PC-9 (cell line): ENCODE results near the gene SYNE1.

Source experiments
- EZH2 ChIP-seq: fragments of 200-600 bp; sonication (generic); IDR thresholded peaks from 2 replicates; pipeline ENCODE4 v1.8.0; 2017; ENCODE audit warnings: antibody characterized with exemption, low read depth
- TF ChIP-seq, protein P1 (sequence below): fragments of 200-600 bp; sonication (generic); conservative IDR thresholded peaks from 2 replicates; pipeline ENCODE4 v1.6.1; 2017; ENCODE audit warnings: mixed run types, antibody characterized with exemption, mild to moderate bottlenecking, moderate library complexity

GRCh38 chr6:152098683-152099082 is 538.5 kb downstream of the SYNE1 start:
- TF ChIP-seq, protein P1, sequence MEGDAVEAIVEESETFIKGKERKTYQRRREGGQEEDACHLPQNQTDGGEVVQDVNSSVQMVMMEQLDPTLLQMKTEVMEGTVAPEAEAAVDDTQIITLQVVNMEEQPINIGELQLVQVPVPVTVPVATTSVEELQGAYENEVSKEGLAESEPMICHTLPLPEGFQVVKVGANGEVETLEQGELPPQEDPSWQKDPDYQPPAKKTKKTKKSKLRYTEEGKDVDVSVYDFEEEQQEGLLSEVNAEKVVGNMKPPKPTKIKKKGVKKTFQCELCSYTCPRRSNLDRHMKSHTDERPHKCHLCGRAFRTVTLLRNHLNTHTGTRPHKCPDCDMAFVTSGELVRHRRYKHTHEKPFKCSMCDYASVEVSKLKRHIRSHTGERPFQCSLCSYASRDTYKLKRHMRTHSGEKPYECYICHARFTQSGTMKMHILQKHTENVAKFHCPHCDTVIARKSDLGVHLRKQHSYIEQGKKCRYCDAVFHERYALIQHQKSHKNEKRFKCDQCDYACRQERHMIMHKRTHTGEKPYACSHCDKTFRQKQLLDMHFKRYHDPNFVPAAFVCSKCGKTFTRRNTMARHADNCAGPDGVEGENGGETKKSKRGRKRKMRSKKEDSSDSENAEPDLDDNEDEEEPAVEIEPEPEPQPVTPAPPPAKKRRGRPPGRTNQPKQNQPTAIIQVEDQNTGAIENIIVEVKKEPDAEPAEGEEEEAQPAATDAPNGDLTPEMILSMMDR, result no peak
- TF ChIP-seq EZH2, result no peak
